WI38 (cell line): ENCODE results near the gene FAS.

Experiments
- H3K4me3 ChIP-seq: 2 replicates; pipeline ENCODE4 v1.5.1; 2011; ENCODE audit warnings: low read depth, mild to moderate bottlenecking, control low read depth, low read length
- TF ChIP-seq, protein P1 (sequence below): IDR thresholded peaks from 2 replicates; pipeline ENCODE4 v1.5.1; 2012; ENCODE audit warnings: low read depth, mild to moderate bottlenecking, control low read depth, low read length

Gene FAS

DNA sequence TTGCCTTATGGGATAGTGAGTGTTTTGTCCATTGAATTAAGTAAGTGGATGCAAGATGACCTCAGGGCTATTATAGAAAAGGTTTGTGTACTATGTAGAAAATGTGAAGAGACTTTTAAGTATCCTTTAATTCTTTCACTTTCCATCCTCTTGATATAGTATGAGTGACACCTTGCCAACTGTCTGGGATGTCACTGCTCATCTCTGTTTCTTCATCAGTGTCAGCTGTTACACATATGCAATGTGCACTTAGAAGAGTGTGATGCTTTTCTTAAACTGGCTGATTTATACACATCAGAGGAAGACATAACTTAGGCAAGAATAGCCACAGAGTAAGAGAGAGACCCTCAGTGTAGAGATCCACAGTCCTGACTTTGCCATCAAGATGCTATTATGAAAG is 29.3 kb upstream of the FAS start:
- TF ChIP-seq, protein P1, sequence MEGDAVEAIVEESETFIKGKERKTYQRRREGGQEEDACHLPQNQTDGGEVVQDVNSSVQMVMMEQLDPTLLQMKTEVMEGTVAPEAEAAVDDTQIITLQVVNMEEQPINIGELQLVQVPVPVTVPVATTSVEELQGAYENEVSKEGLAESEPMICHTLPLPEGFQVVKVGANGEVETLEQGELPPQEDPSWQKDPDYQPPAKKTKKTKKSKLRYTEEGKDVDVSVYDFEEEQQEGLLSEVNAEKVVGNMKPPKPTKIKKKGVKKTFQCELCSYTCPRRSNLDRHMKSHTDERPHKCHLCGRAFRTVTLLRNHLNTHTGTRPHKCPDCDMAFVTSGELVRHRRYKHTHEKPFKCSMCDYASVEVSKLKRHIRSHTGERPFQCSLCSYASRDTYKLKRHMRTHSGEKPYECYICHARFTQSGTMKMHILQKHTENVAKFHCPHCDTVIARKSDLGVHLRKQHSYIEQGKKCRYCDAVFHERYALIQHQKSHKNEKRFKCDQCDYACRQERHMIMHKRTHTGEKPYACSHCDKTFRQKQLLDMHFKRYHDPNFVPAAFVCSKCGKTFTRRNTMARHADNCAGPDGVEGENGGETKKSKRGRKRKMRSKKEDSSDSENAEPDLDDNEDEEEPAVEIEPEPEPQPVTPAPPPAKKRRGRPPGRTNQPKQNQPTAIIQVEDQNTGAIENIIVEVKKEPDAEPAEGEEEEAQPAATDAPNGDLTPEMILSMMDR, result no peak
- no peak overlapping the region for H3K4me3 ChIP-seq

GRCh38 chr10:88962336-88962735 is 28.3 kb upstream of the FAS start:
- no peak overlapping the region for H3K4me3 ChIP-seq
- TF ChIP-seq, protein P1, result no peak

DNA sequence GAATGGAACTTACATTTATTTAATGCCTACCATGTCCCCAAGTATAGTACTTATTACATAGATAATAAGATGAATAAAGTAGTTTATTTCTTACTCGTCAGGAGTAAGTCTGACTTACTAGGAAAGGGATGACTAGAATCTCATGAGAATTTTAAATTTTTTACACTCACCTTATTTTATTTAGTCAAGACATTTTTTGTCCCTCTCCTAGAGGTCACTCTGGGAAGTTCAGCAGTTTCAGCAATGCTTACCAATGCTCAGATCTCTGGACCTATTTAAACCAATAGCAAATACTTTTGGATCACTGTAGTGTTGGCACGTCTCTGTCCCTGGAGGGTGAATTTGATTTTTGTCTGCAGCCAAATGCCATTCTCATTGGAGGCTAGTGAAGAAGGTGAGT is 27.3 kb upstream of the FAS start:
- no peak overlapping the region for H3K4me3 ChIP-seq
- TF ChIP-seq, protein P1, result no peak

GRCh38 chr10:88964360-88964759 is 26.2 kb upstream of the FAS start:
- TF ChIP-seq, protein P1, result no peak
- H3K4me3 ChIP-seq, result no peak overlapping the region

DNA sequence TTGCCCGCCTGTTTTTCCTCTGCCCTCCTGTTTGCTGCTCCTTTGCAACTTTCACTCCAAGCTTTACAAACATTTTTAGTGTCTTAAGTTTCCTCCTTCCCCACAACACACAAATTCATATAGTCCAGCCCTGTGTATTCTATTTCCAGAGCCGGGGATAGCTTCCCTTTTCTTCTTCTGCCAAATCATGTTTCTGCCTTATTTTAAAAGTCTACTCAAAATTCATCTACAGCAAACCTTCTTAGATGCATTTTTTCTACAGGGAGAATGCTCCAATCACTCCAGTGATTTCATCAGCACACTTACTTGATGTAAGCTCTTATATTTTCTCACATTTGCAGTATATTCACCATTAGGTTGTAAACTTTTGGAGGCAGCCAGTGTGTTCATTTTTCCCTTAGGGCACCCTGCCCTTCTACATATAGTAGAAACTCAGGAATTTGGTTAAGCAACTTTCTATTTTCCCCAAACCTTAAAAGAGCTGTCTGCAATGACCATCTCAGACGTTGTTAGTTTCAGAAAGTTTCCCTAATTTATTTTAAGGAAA is 25.7 kb upstream of the FAS start:
- no peak overlapping the region for H3K4me3 ChIP-seq
- TF ChIP-seq, protein P1, result no peak

DNA sequence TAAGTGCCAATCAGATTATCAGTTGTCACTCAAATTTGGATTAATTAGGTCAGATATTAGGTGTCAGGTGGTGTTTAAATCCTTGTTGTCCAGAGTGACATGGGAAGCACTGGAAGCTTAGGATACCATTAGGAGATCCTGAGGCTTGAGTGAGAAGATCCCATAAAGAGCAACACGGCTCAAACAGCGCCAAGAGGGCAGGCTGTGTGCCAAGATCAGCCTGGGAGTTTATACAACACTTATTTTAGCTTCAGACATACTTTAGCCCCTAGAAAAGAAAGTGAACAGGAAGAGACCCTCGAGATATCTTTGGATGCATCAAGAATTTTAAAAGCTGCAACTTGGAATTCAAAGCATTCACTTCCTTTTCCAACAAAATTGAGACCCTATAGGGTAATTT is 23.8 kb upstream of the FAS start:
- H3K4me3 ChIP-seq, result no peak overlapping the region
- TF ChIP-seq, protein P1, result no peak

DNA sequence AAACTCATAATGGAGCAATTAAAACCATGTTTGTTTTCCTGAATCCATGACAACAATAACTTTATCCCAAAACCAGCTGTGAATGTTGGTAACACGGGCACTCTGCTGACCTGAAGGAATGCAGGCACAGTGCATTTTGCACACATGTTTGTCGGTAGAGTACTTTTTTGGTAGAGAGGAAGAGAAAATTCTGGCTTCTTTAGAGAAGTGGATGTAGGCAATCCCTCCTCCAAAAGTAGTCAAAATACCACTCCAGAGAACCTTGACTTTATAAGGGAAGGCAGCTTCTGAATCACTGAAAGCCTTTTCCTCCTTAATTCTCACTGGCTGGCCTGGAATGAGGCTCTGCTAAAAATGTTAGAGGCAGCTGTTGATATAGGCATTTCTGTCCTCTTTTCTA is 22.2 kb upstream of the FAS start:
- TF ChIP-seq, protein P1, result no peak
- H3K4me3 ChIP-seq, result no peak overlapping the region
